ENCODE results near the gene RUSC2. TPM values are rescaled to one million over a fixed set of nuclear protein-coding genes. Genes with fewer than 3 reads are reported as not detected.
A peak's percentile ranks its signal among the peaks of the same experiment; 100 is the strongest.
"Not testable (repeated sequence)": the region's sequence is repeated elsewhere in the genome, so short reads cannot be mapped to it uniquely, and the experiment has no call there.

The RUSC2 gene
- total RNA-seq, 2 experiments from 2014 or later = 1.2 to 1.4 TPM

DNA sequence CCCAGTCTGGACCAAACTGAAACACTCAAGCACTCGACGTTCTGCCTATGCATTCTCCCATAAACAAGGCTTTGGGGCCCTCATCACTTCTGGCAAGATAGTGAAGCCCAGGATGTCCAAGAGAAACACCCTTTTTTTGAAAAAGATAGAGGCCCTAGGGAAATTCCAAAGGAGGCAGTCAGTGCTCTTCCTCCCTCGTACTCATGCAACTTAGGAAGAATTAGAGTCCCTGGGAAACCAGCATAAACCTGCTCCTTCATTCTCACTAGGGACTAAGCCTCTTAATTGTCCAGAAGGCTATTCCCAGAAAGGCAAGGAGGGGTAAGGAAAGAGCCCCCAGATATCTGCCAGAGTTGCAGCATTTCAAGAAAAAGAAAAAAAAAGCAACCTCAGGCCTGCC lies 7.8 kb upstream of the RUSC2 start:
- CTCF ChIA-PET = no interaction called here
- DNase-seq = no peak

DNA sequence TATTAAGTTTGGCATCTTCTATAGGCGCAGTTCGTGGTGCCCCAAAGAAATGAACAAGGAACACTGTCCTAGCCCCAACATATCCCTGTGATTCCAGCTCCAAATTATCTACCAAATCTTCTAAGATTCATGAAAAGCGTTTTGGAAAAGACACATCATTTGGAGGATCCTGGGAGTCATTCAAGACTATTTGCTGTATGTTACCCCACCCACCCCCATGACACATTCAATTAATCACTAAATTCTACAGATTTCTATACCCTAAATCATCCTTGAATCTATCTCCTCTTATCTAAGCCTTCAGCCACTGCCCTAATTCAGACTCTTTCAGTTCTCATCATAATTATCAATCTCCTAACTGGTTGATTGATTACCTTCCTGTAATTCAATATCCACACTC lies 5.5 kb upstream of the RUSC2 start:
- H3K36me3 Mint-ChIP-seq (ENCODE audit: low read depth) = no peaks in the 10 kb centered on the region
- no peak overlapping the region for H3K27ac Mint-ChIP-seq
- H3K9me3 Mint-ChIP-seq = no peaks in the 10 kb centered on the region
- H3K27me3 Mint-ChIP-seq = peaks cover 15% of the 10 kb centered on the region
- H3K4me1 Mint-ChIP-seq = peaks cover 6% of the 10 kb centered on the region
- ChIA-PET POLR2A (no interaction called here), CTCF (interaction anchor here (1.5 kb wide), 1 partner anchor 67 kb away, joined by 3 read pairs; no protein-coding TSS in a partner anchor)
- DNase-seq = no peak
- H3K4me3 Mint-ChIP-seq = no peak overlapping the region

More for the DNA sequence above, 7.8 kb upstream of the RUSC2 start:
- Mint-ChIP-seq H3K27ac (no peak overlapping the region), H3K9me3 (no peaks in the 10 kb centered on the region), H3K4me1 (no peaks in the 10 kb centered on the region), H3K4me3 (no peak overlapping the region), H3K27me3 (peaks cover 3% of the 10 kb centered on the region), H3K36me3 (ENCODE audit: low read depth) (no peaks in the 10 kb centered on the region)
- POLR2A ChIA-PET = no interaction called here

DNA sequence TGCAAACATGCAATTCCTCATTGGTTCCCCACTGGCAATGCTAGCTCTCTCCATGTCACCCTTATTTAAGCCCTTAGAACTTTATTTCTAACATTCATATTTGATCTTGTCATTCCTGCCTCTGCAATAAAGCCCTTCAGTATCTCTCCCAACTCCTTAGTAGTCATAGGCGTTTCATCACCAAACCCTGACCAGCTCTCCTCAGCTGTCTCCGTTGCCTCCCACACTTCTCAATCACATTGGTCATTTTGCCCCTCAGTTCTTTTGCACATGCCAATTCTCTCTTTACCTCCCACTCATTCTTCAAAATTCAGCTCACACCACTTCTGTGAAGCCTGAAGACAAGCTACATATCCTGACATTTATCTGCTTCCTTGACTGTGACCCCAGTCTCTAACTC lies 2.8 kb upstream of the RUSC2 start:
- Mint-ChIP-seq H3K36me3 (ENCODE audit: low read depth) (no peaks in the 10 kb centered on the region), H3K27me3 (peaks cover 29% of the 10 kb centered on the region), H3K27ac (no peak overlapping the region), H3K4me1 (peaks cover 19% of the 10 kb centered on the region), H3K9me3 (no peaks in the 10 kb centered on the region), H3K4me3 (no peak overlapping the region)
- ChIA-PET CTCF (interaction anchor here (1.9 kb wide), 1 partner anchor 67 kb away, joined by 6 read pairs; no protein-coding TSS in a partner anchor), POLR2A (no interaction called here)
- no peak for DNase-seq

DNA sequence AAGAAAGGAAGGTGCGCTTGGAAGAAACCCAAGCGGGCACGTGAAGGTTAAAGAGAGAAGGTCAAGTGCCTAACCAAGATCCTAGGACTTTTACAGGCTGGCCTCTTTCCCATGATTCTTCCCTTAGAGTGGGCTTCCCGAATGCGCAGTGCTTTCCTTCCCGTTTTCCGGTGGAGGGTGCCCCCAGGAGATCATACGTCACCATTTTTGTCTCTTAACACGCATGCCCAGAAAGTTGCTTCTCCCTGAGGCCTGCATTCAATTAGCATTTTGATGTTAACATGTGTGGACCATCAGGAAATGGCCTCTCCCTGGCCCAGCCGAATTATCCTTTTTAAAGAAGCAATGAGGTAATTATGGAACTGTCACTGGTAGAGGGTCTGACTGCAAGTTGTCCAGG lies 1.9 kb upstream of the RUSC2 start:
- no peak for DNase-seq
- Mint-ChIP-seq H3K36me3 (ENCODE audit: low read depth) (no peaks in the 10 kb centered on the region), H3K27me3 (peaks cover 30% of the 10 kb centered on the region), H3K27ac (no peak overlapping the region), H3K4me3 (no peak overlapping the region), H3K9me3 (no peaks in the 10 kb centered on the region), H3K4me1 (peaks cover 24% of the 10 kb centered on the region)
- CTCF ChIA-PET = no interaction called here
- POLR2A ChIA-PET = no interaction called here

DNA sequence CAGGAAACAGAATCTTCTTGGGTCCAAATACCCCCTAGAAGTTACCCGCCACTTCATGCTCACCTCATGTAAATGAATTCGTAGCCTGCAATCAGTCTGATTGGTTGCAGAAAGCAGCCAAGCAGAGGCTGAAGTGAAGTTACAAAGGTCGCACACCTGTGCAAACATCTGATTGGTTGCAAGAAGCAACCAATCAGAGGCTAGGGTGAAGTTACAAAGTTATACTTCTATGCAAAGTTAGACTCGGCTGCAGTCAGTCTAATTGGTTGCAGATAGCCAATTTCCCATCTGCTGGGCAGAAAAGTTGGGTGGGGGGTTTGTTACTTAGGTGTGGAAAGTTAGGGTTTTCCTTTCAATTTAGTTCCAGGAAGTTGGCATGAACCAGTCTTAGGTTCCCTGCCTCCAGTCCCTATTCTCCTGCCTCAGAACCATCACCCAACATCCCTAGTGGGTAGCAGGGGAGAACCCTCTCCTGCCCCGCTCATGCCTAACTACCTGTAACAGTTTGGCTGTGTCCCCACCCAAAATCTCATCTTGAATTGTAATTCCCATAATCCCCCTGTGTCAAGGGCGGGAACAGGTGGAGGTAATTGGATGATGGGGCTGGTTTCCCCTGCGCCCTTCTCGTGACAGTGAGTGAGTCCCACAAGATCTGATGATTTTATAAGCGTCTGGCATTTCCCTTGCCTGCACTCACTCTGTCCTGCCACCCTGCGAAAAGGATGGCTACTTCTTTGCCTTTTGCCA lies 1.2 kb upstream of the RUSC2 start:
- Mint-ChIP-seq H3K27ac (no peak overlapping the region), H3K4me1 (peaks cover 24% of the 10 kb centered on the region), H3K27me3 (peaks cover 31% of the 10 kb centered on the region), H3K9me3 (no peaks in the 10 kb centered on the region), H3K36me3 (ENCODE audit: low read depth) (no peaks in the 10 kb centered on the region), H3K4me3 (peak overlapping the region; percentile 6)
- ChIA-PET CTCF (interaction anchor here (1.0 kb wide), 1 partner anchor 65 kb away, joined by 3 read pairs; no protein-coding TSS in a partner anchor), POLR2A (no interaction called here)
- DNase-seq = no peak

DNA sequence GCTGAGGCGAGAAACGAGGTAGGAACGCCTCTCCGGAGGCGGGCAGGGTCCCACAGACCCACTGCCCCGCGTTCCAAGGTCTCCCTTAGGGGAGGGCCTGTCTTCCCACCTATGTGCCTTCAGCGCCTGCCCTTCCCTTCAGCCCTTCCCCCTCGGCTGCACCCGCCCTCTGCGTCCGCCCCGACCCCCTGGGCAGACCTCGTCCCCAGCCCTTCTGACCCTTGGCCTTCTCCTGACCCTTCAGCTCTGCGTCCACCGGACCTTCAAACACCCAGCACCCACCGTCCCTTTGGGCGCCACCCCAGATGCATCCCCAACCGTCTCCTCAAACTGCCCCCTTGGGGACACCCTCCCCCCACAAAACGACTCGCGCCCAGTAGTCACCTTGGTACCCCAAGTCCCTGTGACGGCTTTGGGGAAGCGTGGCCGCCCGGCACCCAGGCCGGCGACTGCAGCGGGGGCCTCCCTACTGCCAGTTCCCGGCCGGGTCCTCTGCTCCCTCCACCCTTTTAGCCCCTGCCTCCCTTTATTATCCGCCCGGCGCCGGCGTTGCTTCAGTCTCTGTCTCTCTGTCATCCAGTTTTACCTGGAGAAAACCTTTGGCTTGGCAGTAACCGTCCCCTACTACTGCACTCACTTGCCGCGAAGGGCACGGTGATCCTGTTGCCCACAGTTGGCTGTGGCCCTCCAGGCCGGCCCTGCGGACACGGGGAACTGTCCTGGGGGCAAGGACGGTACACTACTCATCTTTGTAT lies 421 bp downstream of the RUSC2 start:
- peaks cover 26% of the 10 kb centered on the region for H3K4me1 Mint-ChIP-seq
- no peak overlapping the region for H3K27ac Mint-ChIP-seq
- H3K9me3 Mint-ChIP-seq = no peaks in the 10 kb centered on the region
- peak overlapping the region; percentile 71 for H3K4me3 Mint-ChIP-seq
- H3K36me3 Mint-ChIP-seq (ENCODE audit: low read depth) = no peaks in the 10 kb centered on the region
- CTCF ChIA-PET = interaction anchor here (0.6 to 1.0 kb wide), 2 partner anchors 63 to 407 kb away, joined by 3 read pairs; no protein-coding TSS in a partner anchor
- DNase-seq = no peak
- POLR2A ChIA-PET = no interaction called here
- H3K27me3 Mint-ChIP-seq = peaks cover 31% of the 10 kb centered on the region

DNA sequence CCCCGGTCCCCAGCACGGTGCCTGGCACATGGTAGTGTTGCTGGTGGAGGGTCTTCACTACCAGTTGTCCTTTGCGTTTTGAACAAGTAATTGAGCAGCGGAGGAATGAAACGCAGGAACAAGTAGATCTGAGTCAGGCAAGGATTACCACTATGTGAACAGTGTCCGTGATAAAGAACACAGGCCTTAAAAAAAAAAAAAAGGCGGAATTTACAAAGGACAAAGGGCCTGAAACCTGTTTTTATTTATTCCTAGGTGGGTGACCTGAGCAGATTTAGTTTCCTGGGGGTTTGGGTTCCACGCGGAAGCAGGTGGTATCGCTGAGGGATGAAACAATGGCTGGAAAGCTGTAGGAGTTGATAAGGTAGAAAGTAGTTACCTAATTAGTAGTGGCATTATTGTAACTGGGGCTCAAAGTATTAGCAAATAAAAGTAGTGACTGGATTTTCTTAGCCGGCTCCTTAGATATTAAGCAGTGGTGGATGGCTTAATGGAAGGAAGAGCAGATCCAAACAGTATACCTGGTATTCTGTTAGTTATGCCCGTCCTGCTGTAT lies 1.1 kb downstream of the RUSC2 start:
- Mint-ChIP-seq H3K27ac (no peak overlapping the region), H3K27me3 (peaks cover 33% of the 10 kb centered on the region), H3K9me3 (no peaks in the 10 kb centered on the region), H3K36me3 (ENCODE audit: low read depth) (no peaks in the 10 kb centered on the region), H3K4me3 (peak overlapping the region; percentile 71), H3K4me1 (peaks cover 33% of the 10 kb centered on the region)
- ChIA-PET POLR2A (no interaction called here), CTCF (interaction anchor here (0.6 kb wide), 1 partner anchor 25 kb away, joined by 5 read pairs; no protein-coding TSS in a partner anchor)
- DNase-seq = no peak

DNA sequence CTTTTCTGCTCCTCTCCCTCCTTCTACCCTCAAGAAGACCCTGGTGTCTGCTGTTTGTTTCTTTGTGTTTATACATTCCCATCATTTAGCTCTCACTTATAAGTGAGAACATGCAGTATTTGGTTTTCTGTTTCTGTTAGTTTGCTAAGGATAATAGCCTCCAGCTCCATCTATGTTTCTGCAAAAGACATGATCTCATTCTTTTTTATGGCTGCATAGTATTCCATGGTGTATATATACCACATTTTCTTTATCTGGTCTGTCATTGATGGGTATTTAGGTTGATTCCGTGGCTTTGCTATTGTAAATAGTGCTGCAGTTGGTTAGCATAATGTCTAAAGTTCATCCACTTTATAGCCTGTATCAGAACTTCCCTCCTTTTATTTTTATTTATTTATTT lies 3.2 kb downstream of the RUSC2 start:
- DNase-seq; H3K27ac Mint-ChIP-seq; H3K4me3 Mint-ChIP-seq; CTCF ChIA-PET; POLR2A ChIA-PET; H3K9me3 Mint-ChIP-seq; H3K36me3 Mint-ChIP-seq (ENCODE audit: low read depth): not testable (repeated sequence)
- Mint-ChIP-seq H3K27me3 (peaks cover 26% of the 10 kb centered on the region), H3K4me1 (peaks cover 34% of the 10 kb centered on the region)

DNA sequence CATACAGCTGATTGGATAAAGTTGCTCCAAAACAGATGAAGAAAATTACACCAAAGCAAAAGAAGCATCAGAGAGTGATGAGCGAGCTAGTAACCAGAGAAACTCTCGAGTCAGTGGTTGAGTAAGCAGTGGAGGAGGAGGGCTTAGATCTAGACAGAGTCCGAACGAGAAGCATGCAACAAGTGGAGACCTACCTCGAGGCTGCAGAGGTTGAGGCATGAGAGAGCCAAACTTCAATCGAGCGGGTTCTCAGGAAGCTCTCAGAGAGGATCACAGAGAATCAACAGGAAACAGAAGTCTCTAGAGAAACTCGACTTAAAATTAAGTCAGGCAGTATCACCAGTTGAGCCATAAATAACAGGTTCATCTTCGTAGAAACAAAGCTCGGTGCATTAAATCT lies 6.1 kb downstream of the RUSC2 start:
- Mint-ChIP-seq H3K27me3 (peaks cover 9% of the 10 kb centered on the region), H3K9me3 (peaks cover 6% of the 10 kb centered on the region), H3K36me3 (ENCODE audit: low read depth) (no peaks in the 10 kb centered on the region), H3K27ac (no peak overlapping the region), H3K4me1 (peaks cover 25% of the 10 kb centered on the region), H3K4me3 (no peak overlapping the region)
- CTCF ChIA-PET = interaction anchor here (1.0 to 1.6 kb wide), 4 partner anchors 21 to 57 kb away, joined by 3 read pairs; no protein-coding TSS in a partner anchor
- POLR2A ChIA-PET = no interaction called here
- no peak for DNase-seq

DNA sequence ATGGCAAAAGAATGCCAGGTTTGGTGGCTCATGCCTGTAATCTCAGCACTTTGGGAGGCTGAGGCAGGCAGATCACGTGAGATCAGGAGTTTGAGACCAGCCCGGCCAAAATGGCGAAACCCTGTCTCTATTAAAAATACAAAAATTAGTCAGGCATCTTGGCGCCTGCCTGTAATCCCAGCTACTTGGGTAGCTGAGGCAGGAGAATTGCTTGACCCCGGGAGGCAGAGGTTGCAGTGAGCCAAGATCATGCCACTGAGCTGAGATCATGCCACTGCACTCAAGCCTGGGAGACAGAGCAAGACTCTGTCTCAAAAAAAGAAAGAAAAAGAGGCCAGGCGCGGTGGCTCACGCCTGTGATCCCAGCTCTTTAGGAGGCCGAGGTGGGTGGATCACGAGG lies 8.3 kb downstream of the RUSC2 start:
- DNase-seq; H3K4me3 Mint-ChIP-seq; CTCF ChIA-PET; H3K27ac Mint-ChIP-seq; H3K27me3 Mint-ChIP-seq; H3K36me3 Mint-ChIP-seq (ENCODE audit: low read depth); H3K9me3 Mint-ChIP-seq; POLR2A ChIA-PET: not testable (repeated sequence)
- H3K4me1 Mint-ChIP-seq = peaks cover 15% of the 10 kb centered on the region

DNA sequence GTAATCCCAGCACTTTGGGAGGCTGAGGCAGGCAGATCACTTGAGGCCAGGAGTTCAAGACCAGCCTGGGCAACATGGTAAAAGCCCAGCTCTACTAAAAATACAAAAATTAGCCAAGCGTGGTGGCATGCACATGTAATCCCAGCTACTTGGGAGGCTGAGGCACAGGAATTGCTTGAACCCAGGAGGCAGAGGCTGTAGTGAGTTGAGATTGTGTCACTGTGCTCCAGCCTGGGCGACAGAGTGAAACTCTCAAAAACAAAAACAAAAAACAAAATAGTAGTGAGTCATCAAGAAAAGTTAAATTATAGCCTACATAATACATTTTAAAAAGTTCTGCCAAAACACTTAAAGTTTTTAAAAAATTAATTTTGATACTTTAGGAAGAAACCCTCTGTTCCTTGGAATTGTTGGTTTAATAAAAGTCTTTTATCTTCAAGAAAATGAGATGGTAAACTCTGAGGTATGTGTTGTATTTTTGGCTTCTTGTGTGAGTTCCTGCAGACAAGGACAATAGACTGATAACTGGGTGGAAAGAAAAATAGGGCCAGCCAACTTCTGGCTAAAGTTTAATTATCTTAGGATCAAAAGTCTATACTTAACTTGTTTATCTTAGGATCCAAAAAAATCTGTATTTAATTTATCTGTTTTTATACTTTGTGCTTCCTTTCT lies 9.3 kb downstream of the RUSC2 start:
- DNase-seq = no peak
- Mint-ChIP-seq H3K27ac (no peak overlapping the region), H3K4me1 (peaks cover 15% of the 10 kb centered on the region), H3K36me3 (ENCODE audit: low read depth) (no peaks in the 10 kb centered on the region), H3K9me3 (peaks cover 6% of the 10 kb centered on the region), H3K27me3 (peaks cover 4% of the 10 kb centered on the region), H3K4me3 (no peak overlapping the region)
- ChIA-PET CTCF (no interaction called here), POLR2A (no interaction called here)

DNA sequence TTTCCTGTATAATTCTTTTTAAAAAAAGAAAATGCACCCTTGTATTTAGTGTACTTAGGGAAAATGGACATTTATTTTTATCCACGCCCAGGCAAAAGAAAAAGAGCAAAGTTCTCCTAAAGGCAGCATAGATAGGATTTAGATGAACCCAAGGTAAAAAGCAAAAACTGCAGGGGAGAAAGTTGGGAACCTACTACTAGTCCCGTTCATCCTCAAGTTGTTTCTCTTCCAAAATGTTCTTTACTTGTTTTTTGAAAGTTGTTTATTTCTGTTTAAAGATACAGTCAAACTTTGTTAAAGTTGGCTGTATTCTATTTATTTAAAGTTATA lies 9.8 kb downstream of the RUSC2 start:
- Mint-ChIP-seq H3K4me3 (no peak overlapping the region), H3K36me3 (ENCODE audit: low read depth) (no peaks in the 10 kb centered on the region), H3K9me3 (peaks cover 6% of the 10 kb centered on the region), H3K27ac (no peak overlapping the region), H3K4me1 (peaks cover 15% of the 10 kb centered on the region), H3K27me3 (peaks cover 4% of the 10 kb centered on the region)
- DNase-seq = no peak
- ChIA-PET POLR2A (no interaction called here), CTCF (no interaction called here)

DNA sequence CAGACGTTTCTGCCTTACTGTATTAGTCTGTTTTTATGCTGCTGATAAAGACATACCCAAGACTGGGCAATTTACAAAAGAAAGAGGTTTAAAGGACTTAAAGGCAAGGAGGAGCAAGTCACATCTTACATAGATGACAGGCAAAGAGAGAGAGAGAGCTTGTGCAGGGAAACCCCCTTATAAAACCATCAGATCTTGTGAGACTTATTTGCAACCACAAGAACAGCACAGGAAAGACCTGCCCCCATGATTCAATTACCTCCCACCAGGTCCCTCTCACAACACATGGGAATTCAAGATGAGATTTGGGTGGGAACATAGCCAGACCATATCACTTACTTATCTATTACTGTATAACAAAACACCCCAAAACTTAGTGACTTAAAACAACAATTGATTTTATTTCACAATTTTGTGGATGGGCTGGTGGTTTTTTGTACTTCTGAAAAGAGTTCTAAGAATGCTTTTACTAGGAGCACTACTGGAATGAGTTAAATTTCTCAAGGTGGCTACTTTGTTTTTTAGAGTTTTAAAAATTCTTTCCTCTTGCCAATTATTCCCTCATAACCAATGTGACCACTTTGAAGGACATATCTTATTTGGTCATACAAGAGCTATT lies 10.3 kb downstream of the RUSC2 start:
- no peak overlapping the region for H3K27ac Mint-ChIP-seq
- peaks cover 14% of the 10 kb centered on the region for H3K4me1 Mint-ChIP-seq
- no peak for DNase-seq
- no peak overlapping the region for H3K4me3 Mint-ChIP-seq
- peaks cover 4% of the 10 kb centered on the region for H3K27me3 Mint-ChIP-seq
- POLR2A ChIA-PET = no interaction called here
- CTCF ChIA-PET = interaction anchor here (1.4 kb wide), 1 partner anchor 12 kb away, joined by 4 read pairs; no protein-coding TSS in a partner anchor
- peaks cover 6% of the 10 kb centered on the region for H3K9me3 Mint-ChIP-seq
- no peaks in the 10 kb centered on the region for H3K36me3 Mint-ChIP-seq (ENCODE audit: low read depth)
